HepG2 (cell line): ENCODE data around the gene GPR162. TPM values are rescaled to one million over a fixed set of nuclear protein-coding genes. Genes with fewer than 3 reads are reported as not detected.

Experiments
- ATAC-seq: fragments of 200-7000 bp; cut with Tn5 transposase; 3 replicates; pipeline ENCODE4 v1.9.1; 2020; ENCODE audit warnings: mild to moderate bottlenecking, moderate library complexity
- BruUV-seq: library from RNA; stranded (reverse); fragments of 400-500 nt; replicated peaks from 2 replicates; lab custom pipeline; 2021; lab: Mats Ljungman, UMichigan
- CTCF ChIA-PET: fragments of 300-600 bp; formaldehyde crosslinking; extraction: SDS; loops from one replicate; lab custom pipeline; 2021; ENCODE audit warnings: low total read pairs, inconsistent platforms, low intra/inter-chr PET ratio; lab: Yijun Ruan, JAX
- POLR2A ChIA-PET: fragments of 350-600 bp; sonication (Branson Sonifier 250); formaldehyde crosslinking; loops from one replicate; lab custom pipeline; 2020; ENCODE audit warnings: antibody characterized with exemption, inconsistent platforms; lab: Yijun Ruan, JAX
- DNase-seq: peaks from one replicate; pipeline ENCODE4 v3.0.0-alpha.2; 2015; ENCODE audit warnings: low spot score
- FAIRE-seq: peaks from 3 replicates; lab custom pipeline; 2011; peaks lifted over from hg19 to GRCh38; lab: Jason Lieb, UNC
- H2AFZ ChIP-seq: one replicate; pipeline ENCODE4 v1.6.1; 2011; ENCODE audit warnings: low read length, inconsistent platforms
- H3K27ac ChIP-seq: fragments of 300-600 bp; 3 replicates; pipeline ENCODE4 v1.8.0; 2011; ENCODE audit warnings: mixed run types, mild to moderate bottlenecking, mixed read lengths, low read length, inconsistent platforms; ENCODE audit not compliant: insufficient read depth; ENCODE audit errors: extremely low read length
- H3K27me3 ChIP-seq, 2 experiments: fragments of 200-600 bp in 1 of 2; 2 replicates in 1 of 2; 3 replicates in 1 of 2; pipeline versions ENCODE4 v1.6.0 to v1.8.0; 2011; ENCODE audit warnings: low read length in 2 of 2, mild to moderate bottlenecking in 2 of 2, moderate library complexity in 2 of 2, inconsistent platforms in 1 of 2; ENCODE audit not compliant: insufficient read depth in 2 of 2, control insufficient read depth in 1 of 2
- H3K36me3 ChIP-seq, 2 experiments: fragments of 200-600 bp in 1 of 2; replicated peaks in 1 of 2; 2 replicates in 1 of 2; 3 replicates in 1 of 2; pipeline versions ENCODE4 v1.5.1 to v1.8.0; 2011; ENCODE audit warnings: low read length in 2 of 2, inconsistent platforms in 1 of 2; ENCODE audit not compliant: insufficient read depth in 2 of 2, control insufficient read depth in 1 of 2
- H3K4me1 ChIP-seq: 2 replicates; pipeline ENCODE4 v1.5.1; 2012; ENCODE audit warnings: low read length, inconsistent platforms; ENCODE audit not compliant: insufficient read depth
- H3K4me2 ChIP-seq: 2 replicates; pipeline ENCODE4 v1.6.0; 2011; ENCODE audit warnings: low read depth, low read length, inconsistent platforms
- H3K4me3 ChIP-seq, 3 experiments: fragments of 200-600 bp in 1 of 3; sonication (generic), shearing (Covaris generic) in 1 of 3; replicated peaks in 1 of 3; 2 replicates each; pipeline ENCODE4 v1.5.1; 2011 to 2016; ENCODE audit warnings: low read length in 3 of 3, inconsistent platforms in 2 of 3, low read depth in 2 of 3, mild to moderate bottlenecking in 2 of 3, control low read depth in 1 of 3, mixed read lengths in 1 of 3; ENCODE audit not compliant: insufficient read depth in 1 of 3
- H3K79me2 ChIP-seq: one replicate; pipeline ENCODE4 v1.6.1; 2011; ENCODE audit warnings: low read length, inconsistent platforms; ENCODE audit not compliant: insufficient read depth
- H3K9ac ChIP-seq: 2 replicates; pipeline ENCODE4 v1.6.0; 2011; ENCODE audit warnings: mild to moderate bottlenecking, low read depth, low read length, inconsistent platforms; ENCODE audit not compliant: insufficient read depth
- H3K9me3 ChIP-seq: 2 replicates; pipeline ENCODE4 v1.5.1; 2012; ENCODE audit warnings: mild to moderate bottlenecking, low read length
- H4K20me1 ChIP-seq: 2 replicates; pipeline ENCODE4 v1.6.0; 2011; ENCODE audit warnings: inconsistent platforms, mild to moderate bottlenecking, low read length, moderate library complexity; ENCODE audit not compliant: insufficient read depth
- AGO2 ChIP-seq: fragments of 200-400 bp; formaldehyde crosslinking; optimal IDR thresholded peaks from 2 replicates; pipeline ENCODE3; 2017; ENCODE audit warnings: mild to moderate bottlenecking, low read depth, low read length, moderate library complexity
- CBX1 ChIP-seq: IDR thresholded peaks from one replicate; pipeline ENCODE4 v1.6.1; 2016; ENCODE audit warnings: antibody characterized with exemption, low read depth
- CEBPG ChIP-seq: IDR thresholded peaks from 2 replicates; pipeline ENCODE4 v1.6.1; 2016
- ISX ChIP-seq: sonication (generic); formaldehyde crosslinking; conservative IDR thresholded peaks from 2 replicates; pipeline ENCODE4 v1.5.0; 2020; ENCODE audit warnings: missing genetic modification reagents
- NFE2L1 ChIP-seq: sonication (generic); formaldehyde crosslinking; IDR thresholded peaks from 2 replicates; pipeline ENCODE4 v1.4.0; 2020; ENCODE audit warnings: missing genetic modification reagents, mild to moderate bottlenecking, borderline replicate concordance
- NR2C2 ChIP-seq: sonication (generic); formaldehyde crosslinking; IDR thresholded peaks from 2 replicates; pipeline ENCODE4 v1.4.0; 2020; ENCODE audit warnings: missing genetic modification reagents, mild to moderate bottlenecking, moderate library complexity, borderline replicate concordance
- RCOR2 ChIP-seq: IDR thresholded peaks from 2 replicates; pipeline ENCODE4 v1.6.1; 2016; ENCODE audit warnings: missing biosample characterization, missing genetic modification reagents
- ZNF224 ChIP-seq: sonication (generic); formaldehyde crosslinking; IDR thresholded peaks from 2 replicates; pipeline ENCODE4 v1.5.0; 2020; ENCODE audit warnings: mild to moderate bottlenecking, missing genetic modification reagents
- ZNF589 ChIP-seq: sonication (generic); formaldehyde crosslinking; conservative IDR thresholded peaks from 2 replicates; pipeline ENCODE4 v1.8.0; 2022; ENCODE audit warnings: mild to moderate bottlenecking, moderate library complexity, missing genetic modification reagents
- WGBS: methylation state at CpG from one replicate; pipeline ENCODE4 v1.1.6; 2017; ENCODE audit warnings: low lambda C conversion rate; 5-methylcytosine and 5-hydroxymethylcytosine counted together
- in situ Hi-C: cut with HindIII; loops from 2 replicates; pipeline ENCODE4 v1.10.0; 2017; ENCODE audit warnings: low pct_unique_long_range_greater_than_20kb; ENCODE audit not compliant: extremely low pct_ligation_motif_present
- intact Hi-C: fragments of 100-400 bp; cut with micrococcal nuclease; formaldehyde crosslinking; loops from one replicate; pipeline ENCODE4 v1.10.0; 2022; ENCODE audit not compliant: unreplicated experiment
- polyA plus RNA-seq, 8 experiments: library from polyadenylated mRNA; depleted of rRNA in 3 of 8; stranded (reverse) in 7 of 8; unstranded in 1 of 8; fragments of >200 nt; fragmentation: Illumina TruSeq in 4 of 8; extraction: Trizol in 4 of 8; gene quantifications; 2 replicates each; pipeline versions ENCODE4 v1.2.1 to v1.2.3, GENCODE V29; 2011 to 2016; ENCODE audit warnings: low read depth in 4 of 8, missing spikeins in 1 of 8, mixed read lengths in 1 of 8; ENCODE audit not compliant: insufficient read depth in 1 of 8
- total RNA-seq, 5 experiments: library from RNA; depleted of rRNA; stranded (reverse); fragments of >200 nt; fragmentation: Illumina TruSeq; extraction: Trizol; gene quantifications; 2 replicates each; pipeline ENCODE4 v1.2.3, GENCODE V29; 2016; ENCODE audit warnings: low read depth in 1 of 5
- TF ChIP-seq, protein P1 (sequence below): sonication (generic); formaldehyde crosslinking; IDR thresholded peaks from 2 replicates; pipeline ENCODE4 v1.8.0; 2022; ENCODE audit warnings: mild to moderate bottlenecking, missing genetic modification reagents, borderline replicate concordance
- TF ChIP-seq, protein P2 (sequence below): sonication (generic); formaldehyde crosslinking; IDR thresholded peaks from 2 replicates; pipeline ENCODE4 v1.5.0; 2020; ENCODE audit warnings: missing genetic modification reagents

Gene GPR162
- total and polyA plus RNA-seq, 2 of the 13 experiments (the other 11 are each of a cell fraction or from before 2014, with no cell fraction given), result 0.08 TPM; not detected in 1

DNA sequence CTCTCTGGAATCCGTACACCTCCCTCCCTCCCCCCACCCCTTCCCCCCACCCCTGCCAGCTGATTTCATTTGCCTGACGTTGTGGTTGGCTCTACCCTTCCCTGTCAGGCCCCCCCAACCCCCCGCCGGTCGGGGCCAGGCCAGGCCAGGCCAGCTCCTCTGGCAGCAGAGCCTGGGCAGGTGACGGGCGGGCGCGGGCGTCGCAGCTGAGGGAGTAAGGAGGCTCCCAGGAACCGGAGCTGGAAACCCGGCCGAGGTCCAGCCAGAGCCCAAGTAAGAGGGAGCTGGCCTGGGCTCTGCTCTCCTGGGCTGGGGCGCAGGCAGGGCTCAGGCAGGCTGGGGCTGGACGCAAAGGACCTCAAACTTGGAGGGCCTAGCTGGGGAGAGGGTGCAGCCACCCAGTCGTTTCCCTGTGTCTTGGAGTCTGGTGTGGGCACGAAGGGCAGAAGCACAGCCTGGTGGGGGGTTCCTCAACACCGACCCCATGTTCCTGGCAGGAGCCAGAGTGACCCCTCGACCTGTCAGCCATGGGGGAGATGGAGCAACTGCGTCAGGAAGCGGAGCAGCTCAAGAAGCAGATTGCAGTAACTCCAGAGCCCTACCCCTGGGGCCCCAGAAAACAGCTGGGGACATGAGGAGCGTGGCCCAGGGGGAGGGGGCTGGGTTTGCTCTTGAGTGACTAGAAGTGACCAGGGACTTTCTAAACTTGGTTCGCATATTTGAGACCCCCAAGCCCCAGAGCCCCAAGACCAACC is 19.3 kb downstream of the GPR162 start, which contains the start of gene GNB3:
GNB3 (plus strand) TSS at position 165 of the 755 bp plus-strand sequence; CDS start at position 528, 363 bp downstream.
- H3K9ac ChIP-seq, result no peak within 1 kb of the TSS
- no peak for TF ChIP-seq ZNF224 (CRISPR knock-in tag)
- TF ChIP-seq NR2C2 (CRISPR knock-in tag), result no peak
- peak; percentile 60 for TF ChIP-seq AGO2
- TF ChIP-seq, all 625 proteins: peak for 1
- in situ Hi-C loops, result no loop called here

DNA sequence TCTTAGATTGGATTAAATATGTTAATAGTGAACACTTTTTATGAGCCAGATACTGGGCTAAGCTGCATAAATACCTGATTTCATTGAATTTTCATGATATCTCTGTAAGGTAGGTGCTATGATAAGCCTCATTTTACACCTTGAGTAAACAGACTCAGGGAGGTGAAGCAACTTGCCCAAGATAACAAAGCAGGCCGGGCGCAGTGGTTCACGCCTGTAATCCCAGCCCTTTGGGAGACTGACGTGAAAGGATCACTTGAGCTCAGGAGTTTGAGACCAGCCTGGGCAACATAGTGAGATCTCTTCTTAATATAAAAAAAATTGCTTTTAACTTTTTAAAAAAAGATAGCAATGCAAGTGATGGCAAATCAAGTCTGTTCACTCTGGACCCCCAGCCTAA is 20.5 kb downstream of the GPR162 start:
- no peaks in the 10 kb centered on the region for H3K27me3 ChIP-seq
- no peaks in the 10 kb centered on the region for H4K20me1 ChIP-seq
- no peak overlapping the region for H3K4me3 ChIP-seq
- FAIRE-seq (no peak), ATAC-seq (no peak), DNase-seq (no peak)
- peaks cover 15 to 25% of the 10 kb centered on the region in 2 experiments; a peak in 4 of 5 replicates for H3K36me3 ChIP-seq
- no peak for TF ChIP-seq NFE2L1 (CRISPR knock-in tag)
- no peak for TF ChIP-seq RCOR2 (CRISPR knock-in tag)
- TF ChIP-seq, protein P1, sequence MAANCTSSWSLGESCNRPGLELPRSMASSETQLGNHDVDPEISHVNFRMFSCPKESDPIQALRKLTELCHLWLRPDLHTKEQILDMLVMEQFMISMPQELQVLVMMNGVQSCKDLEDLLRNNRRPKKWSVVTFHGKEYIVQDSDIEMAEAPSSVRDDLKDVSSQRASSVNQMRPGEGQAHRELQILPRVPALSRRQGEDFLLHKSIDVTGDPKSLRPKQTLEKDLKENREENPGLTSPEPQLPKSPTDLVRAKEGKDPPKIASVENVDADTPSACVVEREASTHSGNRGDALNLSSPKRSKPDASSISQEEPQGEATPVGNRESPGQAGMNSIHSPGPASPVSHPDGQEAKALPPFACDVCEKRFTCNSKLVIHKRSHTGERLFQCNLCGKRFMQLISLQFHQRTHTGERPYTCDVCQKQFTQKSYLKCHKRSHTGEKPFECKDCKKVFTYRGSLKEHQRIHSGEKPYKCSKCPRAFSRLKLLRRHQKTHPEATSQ (CRISPR knock-in tag), result no peak
- TF ChIP-seq ZNF589 (CRISPR knock-in tag), result no peak
- TF ChIP-seq, protein P2, sequence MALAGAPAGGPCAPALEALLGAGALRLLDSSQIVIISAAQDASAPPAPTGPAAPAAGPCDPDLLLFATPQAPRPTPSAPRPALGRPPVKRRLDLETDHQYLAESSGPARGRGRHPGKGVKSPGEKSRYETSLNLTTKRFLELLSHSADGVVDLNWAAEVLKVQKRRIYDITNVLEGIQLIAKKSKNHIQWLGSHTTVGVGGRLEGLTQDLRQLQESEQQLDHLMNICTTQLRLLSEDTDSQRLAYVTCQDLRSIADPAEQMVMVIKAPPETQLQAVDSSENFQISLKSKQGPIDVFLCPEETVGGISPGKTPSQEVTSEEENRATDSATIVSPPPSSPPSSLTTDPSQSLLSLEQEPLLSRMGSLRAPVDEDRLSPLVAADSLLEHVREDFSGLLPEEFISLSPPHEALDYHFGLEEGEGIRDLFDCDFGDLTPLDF, result no peak
- no peak for TF ChIP-seq CBX1
- TF ChIP-seq ISX (CRISPR knock-in tag), result no peak
- no peak for TF ChIP-seq CEBPG
- H2AFZ ChIP-seq, result no peak overlapping the region
- H3K9me3 ChIP-seq, result no peaks in the 10 kb centered on the region
- no TSS peak for BruUV-seq
- H3K4me2 ChIP-seq, result no peak overlapping the region
- intact Hi-C loops, result no loop called here
- H3K4me1 ChIP-seq, result no peaks in the 10 kb centered on the region
- CTCF ChIA-PET, result no interaction called here
- H3K79me2 ChIP-seq, result no peaks in the 10 kb centered on the region
- H3K27ac ChIP-seq, result no peak overlapping the region
- no peak overlapping the region for H3K9ac ChIP-seq
- in situ Hi-C loops, result no loop called here
- POLR2A ChIA-PET, result no interaction called here
- WGBS, result 91% methylated on average over 4 of the region's 4 CpGs

More for the DNA sequence above, 19.3 kb downstream of the GPR162 start, which contains the start of gene GNB3:
- no peak for DNase-seq
- H3K4me3 ChIP-seq, result no peak within 1 kb of the TSS
- POLR2A ChIA-PET, result interaction anchor here (2.7 kb wide), 1 partner anchor 11 kb away, joined by 17 read pairs; the partner anchor contains the start of genes CDCA3 and USP5
- no peak within 1 kb of the TSS for H3K27ac ChIP-seq
- no peak for ATAC-seq
- no peaks in the 10 kb centered on the region for H3K9me3 ChIP-seq
- CTCF ChIA-PET, result no interaction called here
- no peak within 1 kb of the TSS for H3K4me2 ChIP-seq
- no peak for FAIRE-seq
- H3K36me3 ChIP-seq, result peaks cover 13 to 27% of the 10 kb centered on the region in 2 experiments; a peak in 4 of 5 replicates
- no peak within 1 kb of the TSS for H2AFZ ChIP-seq
- WGBS, result 91% methylated on average over 21 of the region's 24 CpGs
- H4K20me1 ChIP-seq, result no peaks in the 10 kb centered on the region
- BruUV-seq, result no TSS peak
- no peaks in the 10 kb centered on the region for H3K4me1 ChIP-seq
- no peaks in the 10 kb centered on the region for H3K27me3 ChIP-seq
- intact Hi-C loops, result no loop called here
- H3K79me2 ChIP-seq, result no peaks in the 10 kb centered on the region
